H1 (cell line): ENCODE data around the gene UFC1. TPM values are rescaled to one million over a fixed set of nuclear protein-coding genes. Genes with fewer than 3 reads are reported as not detected.

ENCODE experiments used
- BACH1 ChIP-seq: IDR thresholded peaks from 2 replicates; pipeline ENCODE4 v1.6.1; 2012; ENCODE audit warnings: low read length, improper control_type of control experiment
- CBX8 ChIP-seq: fragments of 300-800, 300-1000 bp; sonication (generic); IDR thresholded peaks from 2 replicates; pipeline ENCODE4 v1.7.1; 2016; ENCODE audit warnings: low read depth, low read length, borderline replicate concordance
- CHD7 ChIP-seq: fragments of 300-600 bp; sonication (generic); IDR thresholded peaks from 2 replicates; pipeline ENCODE4 v1.7.1; 2012; ENCODE audit warnings: low read length, moderate library complexity, mild to moderate bottlenecking, inconsistent platforms; ENCODE audit not compliant: insufficient replicate concordance
- HDAC2 ChIP-seq, 2 experiments: fragments of 300-600 bp in 1 of 2; sonication (generic) in 1 of 2; IDR thresholded peaks; 2 replicates each; pipeline ENCODE4 v1.6.1; 2011 to 2012; ENCODE audit warnings: low read depth in 2 of 2, low read length in 2 of 2, mild to moderate bottlenecking in 2 of 2, moderate library complexity in 2 of 2, borderline replicate concordance in 1 of 2, inconsistent platforms in 1 of 2
- RBBP5 ChIP-seq: IDR thresholded peaks from 2 replicates; pipeline ENCODE4 v1.7.1; 2012; ENCODE audit warnings: low read depth, mild to moderate bottlenecking, inconsistent platforms, low read length, moderate library complexity, borderline replicate concordance
- RNF2 ChIP-seq: fragments of 200-900, 300-1000 bp; sonication (generic); IDR thresholded peaks from 2 replicates; pipeline ENCODE4 v1.7.1; 2016; ENCODE audit warnings: borderline replicate concordance, low read depth, mild to moderate bottlenecking, antibody characterized with exemption, low read length; ENCODE audit not compliant: poor library complexity, severe bottlenecking; ENCODE audit errors: missing control alignments
- SAP30 ChIP-seq: fragments of 300-600 bp; sonication (generic); IDR thresholded peaks from 2 replicates; pipeline ENCODE4 v1.7.1; 2012; ENCODE audit warnings: low read length, moderate library complexity, mild to moderate bottlenecking, inconsistent platforms; ENCODE audit not compliant: insufficient read depth, insufficient replicate concordance
- TEAD4 ChIP-seq: IDR thresholded peaks from 2 replicates; pipeline ENCODE4 v1.6.1; 2012; ENCODE audit warnings: low read depth, low read length, inconsistent platforms, mixed read lengths
- YY1 ChIP-seq: IDR thresholded peaks from 2 replicates; pipeline ENCODE4 v1.6.1; 2011; ENCODE audit warnings: low read depth, mild to moderate bottlenecking, low read length
- polyA plus RNA-seq, 7 experiments: library from polyadenylated mRNA; depleted of rRNA in 3 of 7; stranded (reverse) in 5 of 7; unstranded in 2 of 7; fragments of >200 nt in 5 of 7; fragments of 200-250 nt in 2 of 7; gene quantifications; 1 replicate in 5 of 7; 2 replicates in 1 of 7; 4 replicates in 1 of 7; pipeline versions ENCODE4 v1.2.1 to v1.2.3, GENCODE V29; 2011 to 2013; ENCODE audit warnings: missing spikeins in 2 of 7, mixed read lengths in 2 of 7
- total RNA-seq: library from RNA; stranded (reverse); fragmentation: NEBNext Ultra II Directional; extraction: Animal tissue kit (Norgen Biotek cat#: 25700); gene quantifications from 2 replicates; pipeline ENCODE4 v1.2.1, GENCODE V29; 2021
- TF ChIP-seq, protein P1 (sequence below): IDR thresholded peaks from 2 replicates; pipeline ENCODE4 v1.6.1; 2011; ENCODE audit warnings: low read depth, mild to moderate bottlenecking, low read length; ENCODE audit not compliant: insufficient read depth

UFC1 gene
- total and polyA plus RNA-seq, 2 of the 8 experiments (the other 6 are each of a cell fraction or from before 2014, with no cell fraction given): 67.8 to 102 TPM

- no peak for TF ChIP-seq CHD7
- TF ChIP-seq SAP30: no peak
- no peak for TF ChIP-seq RNF2
- TF ChIP-seq BACH1: no peak
- TF ChIP-seq, protein P1, sequence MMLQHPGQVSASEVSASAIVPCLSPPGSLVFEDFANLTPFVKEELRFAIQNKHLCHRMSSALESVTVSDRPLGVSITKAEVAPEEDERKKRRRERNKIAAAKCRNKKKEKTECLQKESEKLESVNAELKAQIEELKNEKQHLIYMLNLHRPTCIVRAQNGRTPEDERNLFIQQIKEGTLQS: no peak
- no peak for TF ChIP-seq YY1
- TF ChIP-seq CBX8: no peak
- TF ChIP-seq HDAC2 (IDR thresholded peaks at IDR 0.05; ENCODE audit: borderline replicate concordance in 1 of 2, low read depth in 2 of 2, low read length in 2 of 2): no peak
- no peak for TF ChIP-seq RBBP5
- TF ChIP-seq TEAD4: no peak
Observed at GRCh38 chr1:161168906-161169305, 15.1 kb downstream of the UFC1 start (continued).
